Activated B cell treated with CpG ODN at 0.5 μM for 24 hours (primary cell): ENCODE results near the gene HHAT. TPM values are rescaled to one million over a fixed set of nuclear protein-coding genes. Genes with fewer than 3 reads are reported as not detected.

Source experiments
- ATAC-seq: fragments of 200-7000 bp; cut with Tn5 transposase; one replicate; pipeline ENCODE4 v1.10.0; 2021; ENCODE audit warnings: low read depth, mild to moderate bottlenecking, moderate library complexity
- CTCF ChIA-PET: fragments of 350-600 bp; sonication (Branson Sonifier 250); formaldehyde crosslinking; loops from one replicate; lab custom pipeline; 2021; ENCODE audit warnings: antibody characterized with exemption; lab: Charles Lee
- POLR2A ChIA-PET: fragments of 350-600 bp; sonication (Branson Sonifier 250); formaldehyde crosslinking; loops from one replicate; lab custom pipeline; 2021; ENCODE audit warnings: antibody characterized with exemption; lab: Charles Lee
- DNase-seq: peaks from one replicate; pipeline ENCODE4 v3.0.0; 2022
- H3K27ac Mint-ChIP-seq: one replicate; pipeline ENCODE4 v1.8.0; 2020; ENCODE audit warnings: mixed read lengths
- H3K27me3 Mint-ChIP-seq: one replicate; pipeline ENCODE4 v1.8.0; 2021; ENCODE audit warnings: mixed read lengths
- H3K36me3 Mint-ChIP-seq: one replicate; pipeline ENCODE4 v1.8.0; 2021; ENCODE audit warnings: low read depth, mixed read lengths
- H3K4me1 Mint-ChIP-seq: one replicate; pipeline ENCODE4 v1.8.0; 2021; ENCODE audit warnings: mixed read lengths
- H3K4me3 Mint-ChIP-seq: one replicate; pipeline ENCODE4 v1.8.0; 2020; ENCODE audit warnings: mild to moderate bottlenecking, mixed read lengths
- H3K9me3 Mint-ChIP-seq: one replicate; pipeline ENCODE4 v1.8.0; 2020; ENCODE audit warnings: mixed read lengths
- intact Hi-C: fragments of 100-400 bp; cut with micrococcal nuclease; formaldehyde crosslinking; loops from one replicate; pipeline ENCODE4 v1.15.1; 2024
- total RNA-seq: library from RNA; stranded (reverse); gene quantifications from 2 replicates; pipeline ENCODE4 v1.2.3, GENCODE V29; 2022
- TF ChIP-seq, protein P1 (sequence below): fragments of 200-600 bp; IDR thresholded peaks from one replicate; pipeline ENCODE4 v1.8.0; 2022; ENCODE audit warnings: antibody characterized with exemption, mild to moderate bottlenecking

The HHAT gene
- total RNA-seq, 1 donor from 2014 or later = 8.5 TPM

DNA sequence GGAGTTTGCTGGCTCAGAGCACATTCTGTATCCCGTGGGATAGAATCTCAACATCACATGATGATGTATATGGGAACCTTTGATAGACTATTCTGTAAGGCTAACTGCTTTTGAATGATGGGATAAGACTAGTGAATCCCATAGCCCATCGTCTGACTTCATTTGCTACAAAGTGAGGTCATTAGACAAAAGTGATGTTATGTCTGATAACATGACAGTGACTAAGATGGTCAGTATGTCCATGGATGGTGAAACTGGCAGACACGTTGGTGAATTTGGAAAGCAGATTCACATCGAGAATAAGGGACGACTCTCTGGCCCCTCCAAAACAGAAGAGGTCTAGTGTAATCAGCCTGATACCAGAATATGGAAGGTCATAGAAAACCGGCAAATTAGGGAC lies 108.4 kb downstream of the HHAT start:
- CTCF ChIA-PET = no interaction called here
- POLR2A ChIA-PET = no interaction called here
- TF ChIP-seq, protein P1, sequence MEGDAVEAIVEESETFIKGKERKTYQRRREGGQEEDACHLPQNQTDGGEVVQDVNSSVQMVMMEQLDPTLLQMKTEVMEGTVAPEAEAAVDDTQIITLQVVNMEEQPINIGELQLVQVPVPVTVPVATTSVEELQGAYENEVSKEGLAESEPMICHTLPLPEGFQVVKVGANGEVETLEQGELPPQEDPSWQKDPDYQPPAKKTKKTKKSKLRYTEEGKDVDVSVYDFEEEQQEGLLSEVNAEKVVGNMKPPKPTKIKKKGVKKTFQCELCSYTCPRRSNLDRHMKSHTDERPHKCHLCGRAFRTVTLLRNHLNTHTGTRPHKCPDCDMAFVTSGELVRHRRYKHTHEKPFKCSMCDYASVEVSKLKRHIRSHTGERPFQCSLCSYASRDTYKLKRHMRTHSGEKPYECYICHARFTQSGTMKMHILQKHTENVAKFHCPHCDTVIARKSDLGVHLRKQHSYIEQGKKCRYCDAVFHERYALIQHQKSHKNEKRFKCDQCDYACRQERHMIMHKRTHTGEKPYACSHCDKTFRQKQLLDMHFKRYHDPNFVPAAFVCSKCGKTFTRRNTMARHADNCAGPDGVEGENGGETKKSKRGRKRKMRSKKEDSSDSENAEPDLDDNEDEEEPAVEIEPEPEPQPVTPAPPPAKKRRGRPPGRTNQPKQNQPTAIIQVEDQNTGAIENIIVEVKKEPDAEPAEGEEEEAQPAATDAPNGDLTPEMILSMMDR = no peak
- H3K27me3 Mint-ChIP-seq = no peaks in the 10 kb centered on the region
- peaks cover 1% of the 10 kb centered on the region for H3K36me3 Mint-ChIP-seq
- ATAC-seq (no peak), DNase-seq (no peak)
- H3K9me3 Mint-ChIP-seq = no peaks in the 10 kb centered on the region
- H3K4me1 Mint-ChIP-seq = peaks cover 2% of the 10 kb centered on the region
- H3K27ac Mint-ChIP-seq = no peak overlapping the region
- intact Hi-C loops = no loop called here
- no peak overlapping the region for H3K4me3 Mint-ChIP-seq

DNA sequence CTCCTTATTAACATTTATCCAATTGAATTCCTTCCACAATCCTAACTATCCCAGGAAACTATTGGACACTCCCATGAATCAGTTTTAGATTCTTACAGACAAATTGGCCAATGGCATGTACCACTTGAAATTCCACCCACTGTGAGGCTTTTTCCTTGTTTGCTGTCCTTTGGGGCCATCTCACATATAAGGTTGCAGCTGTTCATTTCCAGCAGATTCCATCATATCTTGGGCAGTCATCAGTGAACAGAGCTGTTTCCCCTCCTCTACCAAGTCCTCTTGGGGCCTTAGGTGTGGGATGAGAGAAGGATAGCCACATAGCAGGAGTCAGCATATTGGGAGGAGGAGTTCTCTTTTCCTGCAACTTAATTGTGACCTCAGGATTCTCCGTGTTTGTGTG lies 109.1 kb downstream of the HHAT start:
- intact Hi-C loops = no loop called here
- no peak overlapping the region for H3K27ac Mint-ChIP-seq
- DNase-seq = no peak
- H3K4me1 Mint-ChIP-seq = peaks cover 2% of the 10 kb centered on the region
- no peak overlapping the region for H3K4me3 Mint-ChIP-seq
- ATAC-seq = no peak
- no peaks in the 10 kb centered on the region for H3K36me3 Mint-ChIP-seq
- POLR2A ChIA-PET = no interaction called here
- no peaks in the 10 kb centered on the region for H3K27me3 Mint-ChIP-seq
- H3K9me3 Mint-ChIP-seq = no peaks in the 10 kb centered on the region
- TF ChIP-seq, protein P1 = no peak
- CTCF ChIA-PET = no interaction called here

DNA sequence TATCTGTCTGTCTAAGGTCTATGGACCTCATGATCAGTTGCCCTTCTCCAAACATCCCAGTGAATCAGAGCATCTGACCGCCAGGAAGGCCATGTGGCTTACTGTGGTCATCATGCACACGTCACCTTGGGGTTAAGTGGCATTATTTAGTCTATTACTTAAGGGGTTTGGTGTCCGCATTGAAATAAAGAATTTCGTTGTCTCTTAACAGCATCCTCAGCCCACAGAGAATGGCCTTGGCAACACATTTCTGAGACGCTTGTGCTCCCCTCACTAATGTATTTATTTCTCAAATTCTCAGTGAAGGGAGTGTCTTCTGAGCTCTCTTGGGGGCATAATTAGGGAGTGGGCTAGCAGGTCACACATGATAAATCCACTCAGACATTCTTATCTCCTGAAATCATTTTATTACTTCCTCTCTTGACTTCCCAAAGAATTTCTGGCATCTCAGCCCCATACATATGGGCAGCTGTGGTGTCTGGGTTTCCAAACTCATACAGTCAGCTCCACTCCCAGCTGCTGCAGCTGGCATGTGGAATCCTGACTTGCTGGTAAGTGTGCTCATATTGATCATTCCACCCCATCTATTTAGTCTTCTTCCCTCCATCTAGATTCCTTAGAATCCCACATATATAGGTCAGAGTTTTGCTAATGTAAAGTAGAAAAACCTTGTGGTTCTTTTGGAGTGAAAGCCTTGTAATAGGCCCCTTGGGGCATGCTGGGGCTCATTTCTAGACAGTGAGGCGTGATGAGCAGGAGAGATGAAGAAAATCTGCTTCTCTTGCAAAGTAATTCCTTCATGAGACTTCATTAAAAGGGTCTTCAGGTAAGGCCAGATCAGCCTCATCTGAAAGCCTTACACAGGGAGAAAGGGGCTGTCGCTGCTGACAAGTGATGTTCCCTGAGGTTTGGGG lies 110.5 kb downstream of the HHAT start:
- ChIA-PET POLR2A (no interaction called here), CTCF (no interaction called here)
- Mint-ChIP-seq H3K27me3 (no peaks in the 10 kb centered on the region), H3K9me3 (no peaks in the 10 kb centered on the region), H3K4me1 (peaks cover 2% of the 10 kb centered on the region), H3K4me3 (no peak overlapping the region), H3K27ac (no peak overlapping the region), H3K36me3 (no peaks in the 10 kb centered on the region)
- ATAC-seq = no peak
- intact Hi-C loops = no loop called here
- no peak for DNase-seq
- TF ChIP-seq, protein P1 = no peak

DNA sequence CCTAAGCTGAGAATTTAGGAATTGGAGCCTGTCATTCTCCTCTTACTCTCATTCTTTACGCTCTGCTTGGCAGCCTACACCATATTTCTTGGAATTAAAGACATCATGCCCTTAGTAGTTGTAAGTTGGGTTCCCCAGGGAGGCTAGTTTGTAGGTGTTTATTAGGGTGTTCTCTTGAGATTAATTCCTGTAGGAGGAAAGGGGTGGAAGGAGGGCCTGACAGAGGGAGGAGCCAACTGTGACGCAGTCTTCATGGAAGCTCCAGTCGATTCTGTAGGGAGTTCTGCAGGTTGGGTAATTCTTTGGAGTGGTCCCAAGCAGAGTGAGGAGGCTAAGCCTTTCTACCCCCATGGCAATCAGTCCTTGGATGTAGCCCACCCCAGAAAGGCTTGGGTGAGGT lies 111.4 kb downstream of the HHAT start:
- Mint-ChIP-seq H3K27me3 (no peaks in the 10 kb centered on the region), H3K9me3 (no peaks in the 10 kb centered on the region), H3K4me3 (no peak overlapping the region), H3K4me1 (peaks cover 2% of the 10 kb centered on the region), H3K27ac (no peak overlapping the region), H3K36me3 (no peaks in the 10 kb centered on the region)
- POLR2A ChIA-PET = no interaction called here
- DNase-seq (no peak), ATAC-seq (no peak)
- CTCF ChIA-PET = interaction anchor here (0.8 kb wide), 2 partner anchors 11 kb away, joined by 3 to 4 read pairs; no protein-coding TSS in a partner anchor
- TF ChIP-seq, protein P1 = no peak
- intact Hi-C loops = no loop called here

DNA sequence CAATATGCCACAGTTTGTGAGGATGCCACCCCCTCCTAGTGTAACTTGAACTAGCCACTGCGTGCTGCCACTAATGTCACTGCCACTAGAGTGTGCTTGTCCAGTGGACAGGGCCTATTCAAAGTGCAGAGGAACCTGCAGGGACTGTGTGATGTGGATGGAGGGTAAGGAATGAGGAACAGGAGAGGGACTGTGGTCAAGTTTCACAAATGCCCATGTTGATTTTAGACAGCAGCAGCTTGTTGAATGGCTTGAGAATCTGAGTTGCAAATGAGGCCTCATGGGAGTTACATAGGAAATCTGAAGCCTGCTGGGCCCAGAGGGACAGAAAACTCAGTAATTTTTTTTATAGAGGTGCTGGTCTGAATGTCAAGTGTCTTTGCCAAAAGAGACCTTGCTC lies 112.3 kb downstream of the HHAT start:
- Mint-ChIP-seq H3K4me1 (peaks cover 2% of the 10 kb centered on the region), H3K27ac (no peak overlapping the region), H3K36me3 (no peaks in the 10 kb centered on the region), H3K9me3 (no peaks in the 10 kb centered on the region), H3K27me3 (no peaks in the 10 kb centered on the region), H3K4me3 (no peak overlapping the region)
- TF ChIP-seq, protein P1 = no peak
- intact Hi-C loops = no loop called here
- ATAC-seq (no peak), DNase-seq (no peak)
- CTCF ChIA-PET = interaction anchor here (0.8 kb wide), 2 partner anchors 10 to 12 kb away, joined by 3 to 4 read pairs; no protein-coding TSS in a partner anchor
- POLR2A ChIA-PET = no interaction called here
